GM10248 (cell line): Measurements from ENCODE around the gene LMNTD1.
"Not testable (repeated sequence)": the region's sequence is repeated elsewhere in the genome, so short reads cannot be mapped to it uniquely, and the experiment has no call there.

ENCODE experiments used
- CTCF ChIA-PET: fragments of 300-600 bp; sonication (Branson Sonifier 250); formaldehyde crosslinking; extraction: SDS; loops from one replicate; lab custom pipeline; 2021; ENCODE audit warnings: antibody characterized with exemption; lab: Yijun Ruan, JAX
- POLR2A ChIA-PET: fragments of 350-650 bp; sonication (Branson Sonifier 250); formaldehyde crosslinking; extraction: SDS; loops from one replicate; lab custom pipeline; 2020; ENCODE audit warnings: antibody characterized with exemption; lab: Yijun Ruan, JAX
- DNase-seq: peaks from one replicate; pipeline ENCODE4 v3.0.0; 2012; ENCODE audit errors: extremely low spot score
- TF ChIP-seq, protein P1 (sequence below): IDR thresholded peaks from 2 replicates; pipeline ENCODE4 v1.5.1; 2012; ENCODE audit warnings: mild to moderate bottlenecking, low read depth; ENCODE audit errors: extremely low read depth, missing control alignments, control extremely low read depth

Gene LMNTD1

DNA sequence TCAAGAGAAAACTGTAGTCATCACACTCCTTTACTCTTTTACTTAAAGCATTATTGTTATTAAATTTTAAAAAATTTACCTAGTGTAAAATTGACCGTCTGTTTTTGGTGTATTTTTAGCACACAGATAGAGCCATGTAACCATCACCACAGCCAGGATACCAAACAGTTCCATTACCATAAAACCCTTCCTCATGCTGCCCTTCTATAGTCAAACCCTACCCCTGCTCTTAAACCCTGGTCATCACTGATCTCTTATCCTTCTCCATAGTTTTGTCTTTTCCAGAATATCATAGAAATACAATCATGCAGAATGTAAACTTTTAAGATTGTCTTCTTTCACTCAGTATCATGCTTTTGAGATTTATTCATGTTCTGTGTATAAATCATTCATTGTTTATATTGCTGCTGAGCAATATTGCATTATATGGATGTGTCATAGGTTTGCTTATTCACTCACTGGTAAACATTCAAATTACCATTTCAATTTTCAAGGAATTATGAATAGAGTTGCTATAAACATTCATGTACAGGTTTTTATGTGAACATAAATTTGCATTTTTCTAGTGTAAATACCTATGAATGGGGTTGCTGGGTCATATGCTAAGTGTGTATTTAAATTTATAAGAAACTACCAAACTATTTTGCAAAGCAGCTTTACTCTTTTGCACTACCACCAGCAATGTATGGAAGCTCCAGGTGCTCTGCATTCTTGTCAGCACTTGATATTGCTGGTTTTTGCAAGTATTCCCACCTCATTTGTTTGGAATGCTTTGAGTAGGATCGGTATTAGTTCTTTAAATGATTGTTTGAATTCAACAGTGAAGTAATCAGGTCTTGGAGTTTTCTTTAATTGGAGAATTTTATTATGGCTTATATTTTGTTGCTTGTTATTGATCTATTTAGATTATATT is 125.5 kb downstream of the LMNTD1 start:
- DNase-seq = no peak
- POLR2A ChIA-PET = no interaction called here
- CTCF ChIA-PET = interaction anchor here (0.9 kb wide), 1 partner anchor 8 kb away, joined by 3 read pairs; no protein-coding TSS in a partner anchor
- TF ChIP-seq, protein P1, sequence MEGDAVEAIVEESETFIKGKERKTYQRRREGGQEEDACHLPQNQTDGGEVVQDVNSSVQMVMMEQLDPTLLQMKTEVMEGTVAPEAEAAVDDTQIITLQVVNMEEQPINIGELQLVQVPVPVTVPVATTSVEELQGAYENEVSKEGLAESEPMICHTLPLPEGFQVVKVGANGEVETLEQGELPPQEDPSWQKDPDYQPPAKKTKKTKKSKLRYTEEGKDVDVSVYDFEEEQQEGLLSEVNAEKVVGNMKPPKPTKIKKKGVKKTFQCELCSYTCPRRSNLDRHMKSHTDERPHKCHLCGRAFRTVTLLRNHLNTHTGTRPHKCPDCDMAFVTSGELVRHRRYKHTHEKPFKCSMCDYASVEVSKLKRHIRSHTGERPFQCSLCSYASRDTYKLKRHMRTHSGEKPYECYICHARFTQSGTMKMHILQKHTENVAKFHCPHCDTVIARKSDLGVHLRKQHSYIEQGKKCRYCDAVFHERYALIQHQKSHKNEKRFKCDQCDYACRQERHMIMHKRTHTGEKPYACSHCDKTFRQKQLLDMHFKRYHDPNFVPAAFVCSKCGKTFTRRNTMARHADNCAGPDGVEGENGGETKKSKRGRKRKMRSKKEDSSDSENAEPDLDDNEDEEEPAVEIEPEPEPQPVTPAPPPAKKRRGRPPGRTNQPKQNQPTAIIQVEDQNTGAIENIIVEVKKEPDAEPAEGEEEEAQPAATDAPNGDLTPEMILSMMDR = no peak

DNA sequence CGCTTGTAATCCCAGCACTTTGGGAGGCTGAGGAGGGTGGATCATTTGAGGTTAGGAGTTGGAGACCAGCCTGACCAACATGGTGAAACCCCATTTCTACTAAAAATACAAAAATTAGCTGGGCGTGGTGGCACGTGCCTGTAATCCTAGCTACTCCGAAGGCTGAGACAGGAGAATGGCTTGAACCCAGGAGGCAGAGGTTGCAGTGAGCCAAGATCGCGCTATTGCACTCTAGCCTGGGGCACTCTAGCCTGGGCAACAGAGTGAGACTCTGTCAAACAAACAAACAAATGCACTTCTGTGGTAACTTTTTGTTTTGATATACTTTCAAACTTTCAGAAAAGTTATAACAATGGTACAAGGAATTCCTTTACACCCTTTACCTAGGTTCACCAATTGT is 126.3 kb downstream of the LMNTD1 start:
- CTCF ChIA-PET = interaction anchor here (0.9 kb wide), 1 partner anchor 9 kb away, joined by 3 read pairs; no protein-coding TSS in a partner anchor
- POLR2A ChIA-PET, DNase-seq: not testable (repeated sequence)
